SK-N-SH treated with all-trans-retinoic acid at 6 μM for 48 hours (cell line): ENCODE results near the gene EMX2.

Source experiments
- ATAC-seq: fragments of 200-7000 bp; cut with Tn5 transposase; 3 replicates; pipeline ENCODE4 v1.9.1; 2020; ENCODE audit warnings: mild to moderate bottlenecking, moderate library complexity
- ARNTL ChIP-seq: fragments of 450-650 bp; formaldehyde crosslinking; IDR thresholded peaks from 2 replicates; pipeline ENCODE4 v1.5.0; 2020; ENCODE audit warnings: low read depth, mild to moderate bottlenecking, moderate library complexity, borderline replicate concordance
- BACH2 ChIP-seq: fragments of 250-450 bp; sonication (Bioruptor Pico); IDR thresholded peaks from 2 replicates; pipeline ENCODE4 v1.9.0; 2021; ENCODE audit warnings: mild to moderate bottlenecking, borderline replicate concordance
- CREB5 ChIP-seq: fragments of 250-450 bp; sonication (Bioruptor Pico); IDR thresholded peaks from 2 replicates; pipeline ENCODE4 v1.5.1; 2020; ENCODE audit warnings: low read depth, mild to moderate bottlenecking, moderate library complexity
- CSDC2 ChIP-seq: fragments of 250-450 bp; sonication (Bioruptor Pico); IDR thresholded peaks from 2 replicates; pipeline ENCODE4 v1.5.0; 2020; ENCODE audit warnings: mild to moderate bottlenecking, moderate library complexity
- CSRNP3 ChIP-seq: fragments of 250-450 bp; sonication (Bioruptor Pico); IDR thresholded peaks from 2 replicates; pipeline ENCODE4 v1.5.1; 2021; ENCODE audit warnings: mild to moderate bottlenecking, moderate library complexity
- ESRRG ChIP-seq: fragments of 250-450 bp; sonication (Bioruptor Pico); IDR thresholded peaks from 2 replicates; pipeline ENCODE4 v1.6.1; 2021; ENCODE audit warnings: mild to moderate bottlenecking
- ISL1 ChIP-seq: fragments of 250-450 bp; sonication (Bioruptor Pico); IDR thresholded peaks from 2 replicates; pipeline ENCODE4 v2.1.2; 2022; ENCODE audit warnings: mild to moderate bottlenecking, moderate library complexity
- OSR1 ChIP-seq: fragments of 250-450 bp; sonication (Bioruptor Pico); IDR thresholded peaks from 2 replicates; pipeline ENCODE4 v1.8.0; 2022; ENCODE audit warnings: moderate library complexity, mild to moderate bottlenecking, inconsistent platforms
- PATZ1 ChIP-seq: fragments of 250-450 bp; sonication (Bioruptor Pico); IDR thresholded peaks from 2 replicates; pipeline ENCODE4 v1.8.0; 2020; ENCODE audit warnings: mild to moderate bottlenecking, moderate library complexity, borderline replicate concordance
- PPARA ChIP-seq: fragments of 250-450 bp; sonication (Bioruptor Pico); IDR thresholded peaks from 2 replicates; pipeline ENCODE4 v1.5.0; 2020; ENCODE audit warnings: mild to moderate bottlenecking, borderline replicate concordance
- RARB ChIP-seq: fragments of 250-450 bp; sonication (Bioruptor Pico); IDR thresholded peaks from 2 replicates; pipeline ENCODE4 v1.8.0; 2021; ENCODE audit warnings: mild to moderate bottlenecking, moderate library complexity
- SNAI2 ChIP-seq: fragments of 250-450 bp; sonication (Bioruptor Pico); IDR thresholded peaks from 2 replicates; pipeline ENCODE4 v1.5.0; 2020; ENCODE audit warnings: mild to moderate bottlenecking, moderate library complexity
- TCF4 ChIP-seq: fragments of 250-450 bp; sonication (Bioruptor Pico); IDR thresholded peaks from 2 replicates; pipeline ENCODE4 v1.8.0; 2021; ENCODE audit warnings: mild to moderate bottlenecking, moderate library complexity, borderline replicate concordance
- TOX ChIP-seq: fragments of 250-450 bp; sonication (Bioruptor Pico); IDR thresholded peaks from 2 replicates; pipeline ENCODE4 v1.8.0; 2021; ENCODE audit warnings: mild to moderate bottlenecking, moderate library complexity, borderline replicate concordance
- TSHZ2 ChIP-seq: fragments of 250-450 bp; sonication (Bioruptor Pico); IDR thresholded peaks from 2 replicates; pipeline ENCODE4 v1.5.0; 2020; ENCODE audit warnings: mild to moderate bottlenecking, moderate library complexity
- ZC3H10 ChIP-seq: fragments of 250-450 bp; sonication (Bioruptor Pico); IDR thresholded peaks from 2 replicates; pipeline ENCODE4 v1.5.1; 2021; ENCODE audit warnings: mild to moderate bottlenecking, moderate library complexity
- ZFP3 ChIP-seq: fragments of 250-450 bp; sonication (Bioruptor Pico); IDR thresholded peaks from 2 replicates; pipeline ENCODE4 v1.5.0; 2020; ENCODE audit warnings: mild to moderate bottlenecking, moderate library complexity
- ZFP30 ChIP-seq: fragments of 450-650 bp; formaldehyde crosslinking; IDR thresholded peaks from 2 replicates; pipeline ENCODE4 v1.5.0; 2022; ENCODE audit warnings: mild to moderate bottlenecking, moderate library complexity
- ZNF565 ChIP-seq: fragments of 450-650 bp; formaldehyde crosslinking; conservative IDR thresholded peaks from 2 replicates; pipeline ENCODE4 v1.5.0; 2020; ENCODE audit warnings: low read depth, mild to moderate bottlenecking, moderate library complexity
- ZNF70 ChIP-seq: fragments of 450-650 bp; formaldehyde crosslinking; IDR thresholded peaks from 2 replicates; pipeline ENCODE4 v1.5.0; 2020; ENCODE audit warnings: mild to moderate bottlenecking, moderate library complexity
- ZNF8 ChIP-seq: fragments of 450-650 bp; formaldehyde crosslinking; IDR thresholded peaks from 2 replicates; pipeline ENCODE4 v1.5.0; 2020; ENCODE audit warnings: mild to moderate bottlenecking, moderate library complexity

Gene EMX2

GRCh38 chr10:117509573-117509972, 33.0 kb upstream of the EMX2 start (continued):
- TF ChIP-seq TOX (CRISPR knock-in tag): no peak

GRCh38 chr10:117511601-117512390, 30.8 kb upstream of the EMX2 start:
- no peak for ATAC-seq
- TF ChIP-seq OSR1 (CRISPR knock-in tag) (no peak), CREB5 (CRISPR knock-in tag) (no peak)

GRCh38 chr10:117514971-117515370, 27.6 kb upstream of the EMX2 start:
- no peak for ATAC-seq
- TF ChIP-seq OSR1 (CRISPR knock-in tag) (no peak), PATZ1 (CRISPR knock-in tag) (no peak), ZNF565 (no peak), SNAI2 (no peak), ZNF8 (CRISPR knock-in tag) (no peak), ISL1 (CRISPR knock-in tag) (no peak), ZFP30 (CRISPR knock-in tag) (no peak), BACH2 (CRISPR knock-in tag) (no peak)

- TF ChIP-seq ZC3H10 (CRISPR knock-in tag): no peak
- TF ChIP-seq ZFP30 (CRISPR knock-in tag): no peak
- TF ChIP-seq ZNF8 (CRISPR knock-in tag): no peak
- no peak for TF ChIP-seq ISL1 (CRISPR knock-in tag)
- no peak for TF ChIP-seq ARNTL (CRISPR knock-in tag)
- no peak for TF ChIP-seq ZNF70 (CRISPR knock-in tag)
- TF ChIP-seq TSHZ2 (CRISPR knock-in tag): no peak
- no peak for TF ChIP-seq ESRRG (CRISPR knock-in tag)
- TF ChIP-seq ZNF565: no peak
- TF ChIP-seq RARB (CRISPR knock-in tag): no peak
- TF ChIP-seq TOX (CRISPR knock-in tag): no peak
- no peak for TF ChIP-seq TCF4 (CRISPR knock-in tag)
- TF ChIP-seq CSRNP3 (CRISPR knock-in tag): no peak
- no peak for ATAC-seq
Measured at GRCh38 chr10:117516681-117517080, 25.9 kb upstream of the EMX2 start.

- ATAC-seq: no peak
- no peak for TF ChIP-seq TCF4 (CRISPR knock-in tag)
- no peak for TF ChIP-seq ZFP3 (CRISPR knock-in tag)
- TF ChIP-seq PATZ1 (CRISPR knock-in tag): no peak
- TF ChIP-seq ESRRG (CRISPR knock-in tag): no peak
- no peak for TF ChIP-seq OSR1 (CRISPR knock-in tag)
- no peak for TF ChIP-seq TSHZ2 (CRISPR knock-in tag)
- no peak for TF ChIP-seq RARB (CRISPR knock-in tag)
- no peak for TF ChIP-seq ZNF70 (CRISPR knock-in tag)
- TF ChIP-seq PPARA: no peak
- no peak for TF ChIP-seq CSDC2 (CRISPR knock-in tag)
- TF ChIP-seq ZC3H10 (CRISPR knock-in tag): no peak
- TF ChIP-seq BACH2 (CRISPR knock-in tag): no peak
- TF ChIP-seq ZNF565: no peak
Measured at GRCh38 chr10:117518246-117518645, 24.3 kb upstream of the EMX2 start.
